Lower leg skin (tissue), 3 donors: ENCODE results near the gene BLOC1S2.

Experiments used
- CTCF ChIP-seq, 3 donors: fragments of 450-650 bp; IDR thresholded peaks; one replicate each; pipeline ENCODE4 v1.5.1; 2016; ENCODE audit warnings: antibody characterized with exemption in 3 of 3, mild to moderate bottlenecking in 3 of 3, moderate library complexity in 2 of 3
- POLR2A ChIP-seq, 2 donors: fragments of 450-650 bp; IDR thresholded peaks; one replicate each; pipeline ENCODE4 v1.6.1; 2016 to 2017; ENCODE audit warnings: antibody characterized with exemption in 2 of 2, mild to moderate bottlenecking in 1 of 2, moderate library complexity in 1 of 2

DNA sequence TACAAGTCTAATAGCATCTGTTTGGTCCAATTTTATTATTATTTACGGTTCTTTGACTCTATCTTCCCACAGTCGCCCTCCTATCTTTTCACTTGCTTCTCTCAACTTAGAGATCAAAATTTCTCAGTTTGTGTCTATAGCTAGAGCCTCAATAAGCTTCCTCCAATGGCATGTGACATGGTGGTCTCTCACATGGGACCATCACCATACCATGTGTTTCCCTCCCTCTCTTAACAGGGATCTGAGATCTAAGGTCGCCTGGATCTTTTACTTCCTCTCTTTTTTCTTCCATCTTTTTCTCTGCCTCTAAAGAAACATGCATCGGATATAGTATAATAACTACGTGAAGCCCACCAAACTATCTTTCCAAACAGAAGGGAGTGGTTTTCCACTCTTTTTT lies 41.7 kb upstream of the BLOC1S2 start:
- TF ChIP-seq CTCF (IDR thresholded peaks at IDR 0.05) (no peak), POLR2A (IDR thresholded peaks at IDR 0.05) (no peak)
